ENCODE results near the gene TMEM184C. TPM values are rescaled to one million over a fixed set of nuclear protein-coding genes. Genes with fewer than 3 reads are reported as not detected.

The TMEM184C gene
- total and polyA plus RNA-seq, 2 donors (not counting 1 experiment from before 2014, with no cell fraction given) = 4.9 to 27.5 TPM

DNA sequence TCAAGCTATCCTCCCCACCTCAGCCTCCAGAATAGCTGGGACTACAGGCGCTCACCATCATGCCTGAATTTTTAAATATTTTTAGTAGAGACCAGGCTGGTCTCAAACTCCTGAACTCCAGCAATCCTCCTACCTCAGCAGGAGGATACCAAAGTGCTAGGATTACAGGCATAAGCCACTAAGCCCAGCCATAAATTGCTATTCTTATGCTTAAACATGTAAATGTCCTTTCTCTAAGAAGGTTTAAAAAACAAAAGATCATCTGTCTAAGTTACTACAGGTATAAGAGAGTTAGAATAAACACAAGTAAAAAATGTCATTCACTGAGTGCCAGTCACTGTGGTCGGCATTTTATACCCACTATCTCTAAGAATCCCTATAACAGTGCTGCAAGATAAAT, 38.4 kb downstream of the TMEM184C start:
- Histone ChIP-seq H3K4me1 (ENCODE audit: control insufficient read depth in 2 of 2, insufficient read depth in 2 of 2, low read length in 2 of 2) (no peaks in the 10 kb centered on the region), H3K27me3 (replicated peaks in 1 of 4; ENCODE audit: control extremely low read depth in 1 of 4, control insufficient read depth in 3 of 4, insufficient read depth in 4 of 4, low read length in 3 of 4) (no peaks in the 10 kb centered on the region), H2AFZ (ENCODE audit: insufficient read depth, low read depth, low read length, poor library complexity, severe bottlenecking) (no peak overlapping the region), H3K79me2 (ENCODE audit: control insufficient read depth, insufficient read depth, low read length) (peaks cover 12% of the 10 kb centered on the region), H3K9ac (ENCODE audit: low read length) (no peak overlapping the region), H3K4me3 (ENCODE audit: control extremely low read depth in 1 of 5, extremely low read depth in 1 of 5, insufficient read depth in 1 of 5, low read depth in 2 of 5, low read length in 4 of 5) (no peak overlapping the region), H3K9me3 (ENCODE audit: control extremely low read depth in 1 of 3, control insufficient read depth in 2 of 3, insufficient read depth in 1 of 3, low read length in 2 of 3) (no peaks in the 10 kb centered on the region), H3K27ac (ENCODE audit: low read length in 2 of 2) (no peak overlapping the region), H3K36me3 (replicated peaks in 1 of 2; ENCODE audit: control extremely low read depth in 1 of 2, control insufficient read depth in 1 of 2, extremely low read depth in 1 of 2, insufficient read depth in 2 of 2, low read length in 1 of 2) (peaks cover 14 to 34% of the 10 kb centered on the region in 2 experiments), H3K4me2 (replicated peaks; ENCODE audit: low read depth, low read length, poor library complexity, severe bottlenecking) (no peak overlapping the region), H4K20me1 (ENCODE audit: control insufficient read depth, insufficient read depth, low read length, poor library complexity, severe bottlenecking) (no peaks in the 10 kb centered on the region)
- Mint-ChIP-seq H3K4me3 (no peak overlapping the region), H3K27me3 (no peaks in the 10 kb centered on the region), H3K9me3 (ENCODE audit: insufficient read depth) (no peaks in the 10 kb centered on the region), H3K4me1 (peaks cover 5% of the 10 kb centered on the region), H3K27ac (no peak overlapping the region)
- TF ChIP-seq, protein P1, sequence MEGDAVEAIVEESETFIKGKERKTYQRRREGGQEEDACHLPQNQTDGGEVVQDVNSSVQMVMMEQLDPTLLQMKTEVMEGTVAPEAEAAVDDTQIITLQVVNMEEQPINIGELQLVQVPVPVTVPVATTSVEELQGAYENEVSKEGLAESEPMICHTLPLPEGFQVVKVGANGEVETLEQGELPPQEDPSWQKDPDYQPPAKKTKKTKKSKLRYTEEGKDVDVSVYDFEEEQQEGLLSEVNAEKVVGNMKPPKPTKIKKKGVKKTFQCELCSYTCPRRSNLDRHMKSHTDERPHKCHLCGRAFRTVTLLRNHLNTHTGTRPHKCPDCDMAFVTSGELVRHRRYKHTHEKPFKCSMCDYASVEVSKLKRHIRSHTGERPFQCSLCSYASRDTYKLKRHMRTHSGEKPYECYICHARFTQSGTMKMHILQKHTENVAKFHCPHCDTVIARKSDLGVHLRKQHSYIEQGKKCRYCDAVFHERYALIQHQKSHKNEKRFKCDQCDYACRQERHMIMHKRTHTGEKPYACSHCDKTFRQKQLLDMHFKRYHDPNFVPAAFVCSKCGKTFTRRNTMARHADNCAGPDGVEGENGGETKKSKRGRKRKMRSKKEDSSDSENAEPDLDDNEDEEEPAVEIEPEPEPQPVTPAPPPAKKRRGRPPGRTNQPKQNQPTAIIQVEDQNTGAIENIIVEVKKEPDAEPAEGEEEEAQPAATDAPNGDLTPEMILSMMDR (IDR thresholded peaks at IDR 0.05) = no peak
- no peak for TF ChIP-seq EZH2 (IDR thresholded peaks at IDR 0.05; ENCODE audit: borderline replicate concordance, insufficient read depth, low read depth, low read length, poor library complexity, severe bottlenecking)
- no peak for DNase-seq
- intact Hi-C loops (cut with micrococcal nuclease) = no loop called here
- ChIA-PET CTCF (no interaction called here), POLR2A (no interaction called here)
- 100% methylated on average over 1 of the region's 2 CpGs for WGBS (ENCODE audit: insufficient coverage)
- no peak for ATAC-seq (ENCODE audit: low read depth)

DNA sequence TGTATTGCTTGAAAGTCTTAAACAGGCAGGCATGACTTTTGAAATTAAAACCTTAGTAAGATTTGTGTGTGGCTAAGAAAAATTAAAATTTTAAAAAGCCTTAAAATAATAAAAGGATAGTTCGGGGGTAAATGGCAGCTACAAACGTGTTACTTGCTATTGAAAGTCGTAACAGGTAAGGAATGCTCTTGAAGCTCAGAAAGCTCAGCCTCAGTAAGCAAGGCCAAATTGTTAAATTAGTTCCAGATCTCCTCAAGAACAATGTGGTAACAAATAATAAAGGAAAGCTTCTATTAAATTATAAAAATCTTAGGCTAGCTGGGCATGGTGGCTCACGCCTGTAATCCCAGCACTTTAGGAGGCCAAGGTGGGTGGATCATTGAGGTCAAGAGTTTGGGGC, 41.3 kb downstream of the TMEM184C start:
- H3K27ac ChIP-seq (ENCODE audit: low read length in 2 of 2) = no peak overlapping the region
- peaks cover 12 to 31% of the 10 kb centered on the region in 2 experiments for H3K36me3 ChIP-seq (replicated peaks in 1 of 2; ENCODE audit: control extremely low read depth in 1 of 2, control insufficient read depth in 1 of 2, extremely low read depth in 1 of 2, insufficient read depth in 2 of 2, low read length in 1 of 2)
- no peak overlapping the region for H3K9ac ChIP-seq (ENCODE audit: low read length)
- no peaks in the 10 kb centered on the region for H3K79me2 ChIP-seq (ENCODE audit: control insufficient read depth, insufficient read depth, low read length)
- ATAC-seq (ENCODE audit: low read depth) (no peak), DNase-seq (no peak)
- H3K4me2 ChIP-seq (replicated peaks; ENCODE audit: low read depth, low read length, poor library complexity, severe bottlenecking) = no peak overlapping the region
- Mint-ChIP-seq H3K4me1 (no peaks in the 10 kb centered on the region), H3K9me3 (ENCODE audit: insufficient read depth) (no peaks in the 10 kb centered on the region), H3K27ac (no peak overlapping the region), H3K27me3 (no peaks in the 10 kb centered on the region), H3K4me3 (no peak overlapping the region)
- POLR2A ChIA-PET = no interaction called here
- H4K20me1 ChIP-seq (ENCODE audit: control insufficient read depth, insufficient read depth, low read length, poor library complexity, severe bottlenecking) = no peaks in the 10 kb centered on the region
- intact Hi-C loops (cut with micrococcal nuclease) = no loop called here
- H2AFZ ChIP-seq (ENCODE audit: insufficient read depth, low read depth, low read length, poor library complexity, severe bottlenecking) = no peak overlapping the region
- TF ChIP-seq, protein P1 (IDR thresholded peaks at IDR 0.05) = no peak
- TF ChIP-seq EZH2 (IDR thresholded peaks at IDR 0.05; ENCODE audit: borderline replicate concordance, insufficient read depth, low read depth, low read length, poor library complexity, severe bottlenecking) = no peak
- no peak overlapping the region for H3K4me3 ChIP-seq (ENCODE audit: control extremely low read depth in 1 of 5, extremely low read depth in 1 of 5, insufficient read depth in 1 of 5, low read depth in 2 of 5, low read length in 4 of 5)
- H3K4me1 ChIP-seq (ENCODE audit: control insufficient read depth in 2 of 2, insufficient read depth in 2 of 2, low read length in 2 of 2) = no peaks in the 10 kb centered on the region
- H3K27me3 ChIP-seq (replicated peaks in 1 of 4; ENCODE audit: control extremely low read depth in 1 of 4, control insufficient read depth in 3 of 4, insufficient read depth in 4 of 4, low read length in 3 of 4) = no peaks in the 10 kb centered on the region
- CTCF ChIA-PET = no interaction called here
- no peaks in the 10 kb centered on the region for H3K9me3 ChIP-seq (ENCODE audit: control extremely low read depth in 1 of 3, control insufficient read depth in 2 of 3, insufficient read depth in 1 of 3, low read length in 2 of 3)
- 100% methylated on average over 1 of the region's 4 CpGs for WGBS (ENCODE audit: insufficient coverage)

All from B cell (primary cell).